ENCODE results near the gene GSTT4.
"Not testable (repeated sequence)": the region's sequence is repeated elsewhere in the genome, so short reads cannot be mapped to it uniquely, and the experiment has no call there.

Gene GSTT4

GRCh38 chr22:23986089-23986488, 19.2 kb downstream of the GSTT4 start:
- DNase-seq, result not testable (repeated sequence)

DNA sequence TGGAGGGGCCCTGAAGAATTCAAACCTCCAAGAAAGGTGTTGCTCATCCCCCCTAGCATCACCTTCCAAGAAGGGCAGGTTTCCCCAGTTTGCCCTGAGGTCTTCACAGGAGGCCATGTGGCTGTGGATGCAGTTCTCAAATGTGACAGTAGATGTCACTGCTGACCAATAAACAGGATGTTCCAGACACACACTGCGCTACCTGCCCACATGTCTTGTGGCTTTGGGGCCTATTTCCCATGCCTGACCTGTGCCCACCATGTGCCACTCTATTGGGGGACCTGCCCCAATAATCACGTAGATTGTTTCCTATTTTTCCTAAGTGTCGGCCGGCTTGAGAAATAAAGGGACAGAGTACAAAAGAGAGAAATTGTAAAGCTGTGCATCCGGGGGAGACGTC, 20.8 kb downstream of the GSTT4 start:
- DNase-seq, result no peak

GRCh38 chr22:23980567-23980966, 24.7 kb downstream of the GSTT4 start:
- DNase-seq, result not testable (repeated sequence)

GRCh38 chr22:23979557-23980240, 25.6 kb downstream of the GSTT4 start, which contains the start of gene GSTT2:
Gene GSTT2 (plus strand): TSS chr22:23980134.
- DNase-seq, result not testable (repeated sequence)

DNA sequence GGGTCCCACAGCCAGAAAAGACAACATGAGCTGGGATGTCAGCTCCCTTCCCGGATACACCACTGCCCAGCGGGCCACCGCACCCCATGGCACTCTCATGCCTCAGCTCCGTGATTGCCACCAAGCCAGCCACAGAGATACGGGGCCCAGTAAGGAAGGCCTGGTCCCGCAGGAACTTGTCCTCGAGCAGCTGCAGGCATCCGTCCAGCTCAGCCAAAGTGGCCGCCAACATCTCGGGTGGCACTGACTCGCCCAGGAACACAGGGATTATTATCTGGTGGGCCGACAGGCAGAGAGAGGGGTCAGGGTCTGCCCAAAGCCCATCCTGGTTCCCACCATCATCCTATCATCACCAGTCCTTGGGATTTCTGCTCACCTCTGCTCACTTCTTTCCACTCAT, 27.9 kb downstream of the GSTT4 start:
- not testable (repeated sequence) for DNase-seq

DNA sequence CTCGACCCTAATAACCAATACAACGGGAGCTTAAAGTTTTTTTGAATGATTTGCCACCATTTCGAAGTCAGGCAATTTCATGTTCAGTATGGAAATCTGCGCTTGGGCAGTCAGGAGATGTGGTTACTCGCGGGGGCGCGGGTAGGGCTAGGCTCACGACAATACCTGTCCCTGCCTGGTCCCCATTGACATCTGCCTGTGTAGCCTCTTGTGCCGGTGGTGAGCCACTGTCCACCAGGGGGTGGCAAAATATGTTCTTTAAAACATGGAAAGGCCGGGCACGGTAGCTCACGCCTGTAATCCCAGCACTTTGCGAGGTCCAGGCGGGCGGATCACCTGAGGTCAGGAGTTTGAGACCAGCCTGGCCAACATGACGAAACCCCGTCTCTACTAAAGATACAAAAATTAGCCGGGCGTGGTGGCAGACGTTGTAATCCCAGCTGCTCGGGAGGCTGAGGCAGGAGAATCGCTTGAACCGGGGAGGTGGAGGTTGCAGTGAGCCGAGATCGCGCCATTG, 30.4 kb downstream of the GSTT4 start:
- not testable (repeated sequence) for DNase-seq

- DNase-seq, result not testable (repeated sequence)
These were observed 30.9 kb downstream of the GSTT4 start, which contains the start of gene DDT for GRCh38 chr22:23974345-23974744. Gene DDT (minus strand): TSS chr22:23974441. CDS start chr22:23974414, 27 bp downstream.

- not testable (repeated sequence) for DNase-seq
These were observed 33.3 kb downstream of the GSTT4 start for GRCh38 chr22:23971927-23972326.

DNA sequence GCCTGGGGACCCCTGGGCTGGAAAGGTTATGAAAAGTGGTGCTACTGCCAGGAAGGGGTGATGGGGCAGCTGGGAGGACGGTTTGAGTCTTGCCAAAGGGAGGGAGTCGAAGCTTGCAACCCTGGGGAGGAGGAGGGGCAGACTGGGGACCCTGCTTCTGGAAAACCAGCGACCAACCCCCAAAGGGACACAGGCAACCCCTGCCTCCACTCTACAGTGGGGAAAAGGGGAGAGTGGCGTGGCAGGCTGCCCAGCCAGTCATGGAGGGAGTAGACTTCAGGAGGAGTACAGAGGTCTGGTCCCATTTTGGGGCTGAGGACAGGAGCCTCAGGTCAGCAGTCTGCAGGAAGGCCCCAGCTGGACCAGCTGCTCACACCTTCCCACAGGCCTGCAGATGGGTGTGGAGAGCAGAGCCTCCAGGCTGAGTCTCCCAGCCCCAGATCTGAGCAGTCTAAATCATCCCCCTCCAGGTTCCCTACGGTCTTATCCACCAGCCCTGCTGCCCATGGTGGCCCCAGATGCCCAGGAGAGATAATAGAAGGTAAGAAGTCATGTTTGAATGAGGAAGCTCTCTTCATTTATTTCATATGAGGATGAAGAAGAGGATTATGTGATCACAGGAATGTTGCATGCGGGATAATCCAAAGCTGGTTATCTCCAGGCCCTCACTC, 34.3 kb downstream of the GSTT4 start:
- DNase-seq, result no peak

GRCh38 chr22:23970201-23970641, 35.0 kb downstream of the GSTT4 start:
- DNase-seq, result no peak

DNA sequence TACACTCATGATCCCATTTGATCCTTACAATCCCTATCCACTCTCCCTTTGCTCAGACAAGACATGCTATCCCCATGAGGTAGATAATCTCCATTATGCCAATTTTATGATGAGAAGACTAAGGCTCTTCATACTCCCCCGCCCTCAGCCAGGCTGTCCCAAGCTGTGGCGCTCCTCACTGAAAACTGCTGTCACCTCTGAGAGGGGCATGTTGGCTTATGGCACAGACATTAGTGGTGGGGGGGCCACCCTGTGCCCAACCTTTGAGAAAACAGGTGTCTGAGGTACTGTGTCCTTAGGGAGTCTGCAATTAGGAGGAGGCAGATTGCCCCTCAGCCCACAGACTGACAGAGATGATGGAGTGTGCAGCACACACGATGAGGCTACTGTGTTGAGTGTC, 36.2 kb downstream of the GSTT4 start:
- no peak for DNase-seq

DNA sequence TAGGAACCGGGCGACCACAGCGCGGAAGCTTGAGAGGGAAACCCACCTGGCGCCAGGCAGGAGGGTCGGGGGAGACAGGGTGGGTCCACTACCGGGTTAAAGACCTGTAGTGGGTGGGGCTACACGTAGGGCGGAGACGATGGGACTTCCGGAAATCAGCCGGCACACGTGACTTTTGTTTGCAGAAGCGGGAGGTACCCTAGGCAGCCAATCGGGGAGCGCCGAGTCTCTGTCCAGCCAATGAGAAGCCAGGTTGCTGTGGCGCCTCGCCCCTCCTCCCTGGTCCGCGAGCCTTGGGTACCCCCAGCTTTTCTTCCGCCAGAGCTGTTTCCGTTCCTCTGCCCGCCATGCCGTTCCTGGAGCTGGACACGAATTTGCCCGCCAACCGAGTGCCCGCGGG, 38.7 kb downstream of the GSTT4 start, which contains the start of gene DDTL:
Gene DDTL (plus strand): TSS at position 321 of the 400 bp plus-strand sequence. CDS start 27 bp downstream, at position 348.
- DNase-seq, result not testable (repeated sequence)

DNA sequence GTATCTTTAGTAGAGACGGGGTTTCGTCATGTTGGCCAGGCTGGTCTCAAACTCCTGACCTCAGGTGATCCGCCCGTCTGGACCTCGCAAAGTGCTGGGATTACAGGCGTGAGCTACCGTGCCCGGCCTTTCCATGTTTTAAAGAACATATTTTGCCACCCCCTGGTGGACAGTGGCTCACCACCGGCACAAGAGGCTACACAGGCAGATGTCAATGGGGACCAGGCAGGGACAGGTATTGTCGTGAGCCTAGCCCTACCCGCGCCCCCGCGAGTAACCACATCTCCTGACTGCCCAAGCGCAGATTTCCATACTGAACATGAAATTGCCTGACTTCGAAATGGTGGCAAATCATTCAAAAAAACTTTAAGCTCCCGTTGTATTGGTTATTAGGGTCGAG, 39.2 kb downstream of the GSTT4 start:
- DNase-seq, result not testable (repeated sequence)

- not testable (repeated sequence) for DNase-seq
These were observed 44.0 kb downstream of the GSTT4 start, which contains the start of gene GSTT2B for GRCh38 chr22:23961084-23961771. Gene GSTT2B (minus strand): TSS chr22:23961195. CDS start chr22:23961131, 64 bp downstream.

DNA sequence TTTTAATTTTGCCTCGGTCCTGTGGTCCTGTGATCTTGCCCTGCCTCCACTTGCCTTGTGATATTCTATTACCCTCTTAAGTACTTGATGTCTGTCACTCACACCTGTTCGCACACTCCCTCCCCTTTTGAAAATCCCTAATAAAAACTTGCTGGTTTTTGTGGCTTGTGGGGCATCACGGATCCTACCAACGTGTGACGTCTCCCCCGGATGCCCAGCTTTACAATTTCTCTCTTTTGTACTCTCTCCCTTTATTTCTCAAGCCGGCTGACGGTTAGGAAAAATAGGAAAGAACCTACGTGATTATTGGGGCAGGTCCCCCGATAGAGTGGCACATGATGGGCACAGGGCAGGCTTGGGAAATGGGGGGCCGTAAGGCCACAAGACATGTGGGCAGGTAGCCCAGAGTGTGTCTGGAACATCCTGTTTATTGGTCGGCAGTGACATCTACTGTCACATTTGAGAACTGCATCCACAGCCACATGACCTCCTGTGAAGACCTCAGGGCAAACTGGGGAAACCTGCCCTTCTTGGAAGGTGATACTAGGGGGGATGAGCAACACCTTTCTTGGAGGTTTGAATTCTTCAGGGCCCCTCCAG, 48.9 kb downstream of the GSTT4 start:
- peak; percentile 69 for DNase-seq

- not testable (repeated sequence) for DNase-seq
These were observed 49.4 kb downstream of the GSTT4 start for GRCh38 chr22:23955886-23956285.

- DNase-seq, result not testable (repeated sequence)
These were observed 50.3 kb downstream of the GSTT4 start for GRCh38 chr22:23954991-23955305.

DNA sequence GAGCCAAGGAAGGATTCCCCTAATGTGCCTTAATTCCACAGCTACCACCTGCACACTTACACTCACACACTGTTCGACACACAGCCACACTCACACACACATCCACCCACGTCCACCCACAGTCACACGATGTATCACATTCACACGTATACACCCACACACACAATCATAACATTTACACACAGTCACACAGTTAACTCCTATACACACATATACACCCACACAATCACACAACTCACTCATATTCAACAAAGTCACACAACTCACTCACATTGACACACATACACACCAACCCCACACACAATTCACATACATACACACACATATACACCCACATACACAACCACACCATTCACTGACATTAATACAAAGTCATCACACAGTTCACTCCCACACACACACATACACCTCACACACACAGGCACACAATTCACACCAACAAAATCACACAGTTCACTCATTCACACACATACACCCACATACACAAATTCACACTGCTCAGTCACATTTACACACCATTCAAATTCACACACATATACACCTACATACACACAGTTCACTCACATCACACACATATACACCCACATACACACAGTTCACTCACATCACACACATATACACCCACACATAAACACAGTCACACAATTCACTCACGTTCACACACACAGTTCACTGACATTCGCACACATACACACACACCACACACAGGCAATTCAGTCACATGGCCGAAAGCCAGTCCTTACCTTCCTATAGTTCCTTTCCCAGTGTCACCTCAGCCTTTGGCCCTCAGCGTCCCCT, 50.9 kb downstream of the GSTT4 start:
- DNase-seq, result not testable (repeated sequence)

GRCh38 chr22:23953485-23953884, 51.8 kb downstream of the GSTT4 start:
- not testable (repeated sequence) for DNase-seq

DNA sequence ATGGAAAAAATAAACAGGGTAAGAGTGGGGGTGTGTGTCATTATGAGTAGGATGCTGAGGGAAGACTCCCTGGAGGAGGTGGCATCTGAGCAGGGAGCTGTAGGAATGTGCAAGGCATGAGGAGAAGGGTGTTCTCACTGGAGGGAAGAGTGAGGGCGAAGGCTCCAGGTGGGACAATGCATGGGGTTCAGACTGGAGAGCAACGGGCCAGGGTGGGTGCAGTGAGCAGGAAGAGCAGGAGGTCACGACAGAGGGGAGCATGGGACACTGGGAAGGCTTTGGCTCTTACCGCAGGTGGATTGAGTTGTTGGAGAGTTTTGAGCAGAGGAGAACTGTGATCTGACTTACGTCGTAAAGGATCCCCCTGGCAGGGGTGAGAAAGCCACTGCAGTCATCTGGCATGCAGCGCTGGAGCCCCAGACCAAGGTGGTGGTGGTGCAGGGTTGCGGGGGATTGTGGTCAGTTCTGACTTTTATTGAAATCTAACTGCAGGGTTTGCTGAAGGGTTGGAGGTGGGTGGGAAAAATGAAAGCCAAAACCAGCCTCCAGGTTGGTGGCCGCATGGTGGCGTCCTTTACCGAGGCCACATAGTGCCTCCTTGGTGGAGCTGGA, 52.4 kb downstream of the GSTT4 start:
- not testable (repeated sequence) for DNase-seq

DNA sequence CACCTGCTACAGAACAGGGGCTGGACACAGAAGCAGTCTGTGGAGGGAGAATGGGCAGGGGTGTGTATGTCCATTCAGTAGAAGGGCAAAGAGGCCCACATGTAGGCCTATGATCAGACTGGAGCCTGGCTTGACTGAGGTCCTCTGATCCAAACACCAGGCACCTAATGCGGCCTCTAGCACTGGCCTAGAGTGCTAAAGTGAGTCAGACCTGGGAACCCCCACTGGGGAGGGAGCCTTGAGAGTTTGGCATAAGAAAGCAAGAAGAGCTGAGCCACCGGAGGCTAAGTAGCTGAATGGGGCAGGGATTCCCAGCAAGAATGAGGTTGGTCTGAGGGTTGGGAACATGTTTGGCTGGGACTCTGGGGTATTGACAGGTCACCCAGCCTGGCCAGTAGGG, 53.9 kb downstream of the GSTT4 start:
- DNase-seq, result not testable (repeated sequence)
